Measurements from ENCODE around the gene HID1.
"Not testable (repeated sequence)": the region's sequence is repeated elsewhere in the genome, so short reads cannot be mapped to it uniquely, and the experiment has no call there.

Gene HID1

GRCh38 chr17:74921769-74922168, 50.8 kb downstream of the HID1 start:
- no peak for DNase-seq

DNA sequence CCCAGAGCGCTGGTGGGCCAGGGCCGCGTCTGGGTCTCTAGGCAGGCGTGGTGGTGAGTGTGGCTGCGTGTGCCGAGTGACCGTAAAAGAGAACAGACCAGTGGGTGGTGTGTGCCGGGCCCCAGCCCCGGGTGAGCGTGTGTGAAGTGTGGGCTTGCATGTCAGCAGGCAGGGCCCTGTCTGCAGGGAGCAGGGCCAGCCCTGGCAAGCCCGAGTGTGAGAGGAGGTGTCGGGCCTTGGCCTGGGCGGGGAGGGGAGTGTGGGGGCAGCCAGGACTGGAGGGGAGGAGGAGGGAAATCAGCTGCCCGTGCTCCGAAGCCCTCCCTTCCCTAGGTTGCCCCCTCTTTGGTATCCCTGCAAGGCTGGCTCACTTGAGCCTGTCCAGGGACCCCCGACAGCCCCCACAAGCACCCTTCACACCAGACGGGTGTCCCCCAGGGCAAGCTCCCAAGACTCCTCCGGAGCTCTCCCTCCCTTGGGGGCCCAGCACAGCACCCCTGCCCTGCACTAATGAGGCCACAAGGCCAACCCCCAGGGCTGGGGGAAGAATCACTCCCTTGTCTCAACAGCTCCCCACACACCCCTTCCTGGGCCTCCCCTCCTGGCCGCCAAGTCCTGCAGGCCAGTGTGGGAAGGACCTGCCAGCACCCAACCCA, 51.4 kb downstream of the HID1 start:
- no peak for DNase-seq

DNA sequence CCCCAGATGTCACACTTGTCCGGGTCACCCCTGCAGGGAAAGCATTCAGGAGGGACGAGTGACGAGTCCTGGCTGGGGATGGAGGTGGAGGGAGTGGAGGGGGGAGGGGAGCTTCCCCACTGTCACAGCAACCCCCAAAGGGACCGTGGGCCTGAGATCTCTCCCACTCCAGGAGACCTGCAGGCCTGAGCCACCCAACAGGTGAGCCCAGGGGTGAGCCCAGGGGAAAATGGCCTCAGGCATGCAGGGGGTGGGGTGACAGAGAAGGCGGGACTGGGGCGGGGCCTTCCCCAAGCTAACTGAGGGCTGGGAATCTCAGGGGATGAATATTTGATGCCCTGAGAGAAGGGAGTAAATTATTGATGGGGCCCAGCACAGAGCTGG, 51.9 kb downstream of the HID1 start:
- DNase-seq: no peak

DNA sequence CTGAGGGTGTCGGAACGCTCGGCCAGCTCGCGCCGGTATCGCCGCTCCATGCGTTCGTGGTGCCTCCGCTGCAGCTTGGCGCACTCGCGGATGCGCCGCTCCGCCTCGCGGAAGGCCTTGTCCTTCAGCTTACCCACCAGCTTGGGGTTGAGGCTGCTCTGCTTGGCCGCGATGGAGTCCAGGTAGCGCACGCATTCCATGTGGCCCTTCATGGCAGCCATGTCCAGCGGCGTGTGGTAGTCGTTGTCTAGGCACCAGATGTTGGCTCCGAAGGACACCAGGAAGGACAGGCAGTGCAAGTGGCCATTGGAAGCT, 52.3 kb downstream of the HID1 start:
- DNase-seq: no peak

DNA sequence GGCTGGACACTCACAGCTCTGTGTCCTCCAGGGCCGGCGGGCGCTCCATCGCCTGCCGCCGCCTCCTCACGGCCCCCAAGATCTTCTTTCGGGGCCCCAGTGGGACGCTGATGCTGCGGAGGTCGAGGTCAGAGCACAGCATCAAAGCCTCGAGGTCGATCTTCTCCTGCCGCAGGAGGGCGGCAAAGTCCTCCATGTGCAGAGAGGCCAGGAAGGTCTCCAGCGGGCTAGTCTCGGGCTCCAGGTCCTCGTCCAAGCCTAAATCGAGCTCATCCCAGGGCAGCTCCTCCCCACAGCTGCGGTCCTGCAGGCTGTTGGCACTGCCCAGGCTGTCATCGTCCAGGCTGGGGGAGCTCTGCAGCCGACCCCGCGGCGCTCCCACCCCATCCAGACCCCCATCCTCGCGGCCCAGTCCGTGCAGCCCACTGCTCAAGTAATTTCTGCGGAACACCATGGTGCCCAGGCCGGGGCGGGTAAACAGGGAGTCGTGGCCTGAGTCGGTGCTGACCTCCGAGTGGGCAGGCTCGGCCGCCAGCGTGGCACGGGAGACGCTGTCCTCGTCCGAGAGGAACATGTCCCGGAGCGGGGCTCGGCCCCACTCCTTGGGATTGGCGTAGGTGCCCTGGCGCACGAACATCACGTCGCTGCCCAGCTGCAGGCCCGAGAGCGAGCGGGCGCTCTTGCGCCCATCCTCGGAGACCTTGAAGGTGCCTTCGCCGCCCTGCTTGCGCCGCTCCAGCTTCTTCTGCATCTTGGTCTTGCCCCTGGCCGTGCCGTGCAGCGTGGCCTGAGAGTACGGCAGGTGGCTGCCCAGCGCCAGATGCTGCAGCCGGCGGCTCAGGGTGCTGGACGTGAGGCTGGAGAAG, 52.9 kb downstream of the HID1 start:
- no peak for DNase-seq

GRCh38 chr17:74918906-74919305, 53.7 kb downstream of the HID1 start:
- no peak for DNase-seq

- no peak for DNase-seq
Observed at GRCh38 chr17:74917430-74917829, 55.1 kb downstream of the HID1 start.

- no peak for DNase-seq
Observed at GRCh38 chr17:74916851-74917199, 55.7 kb downstream of the HID1 start.

- no peak for DNase-seq
Observed at GRCh38 chr17:74916136-74916850, 56.3 kb downstream of the HID1 start.

GRCh38 chr17:74911423-74911822, 61.1 kb downstream of the HID1 start:
- not testable (repeated sequence) for DNase-seq

- not testable (repeated sequence) for DNase-seq
Observed at GRCh38 chr17:74909097-74909496, 63.5 kb downstream of the HID1 start.

GRCh38 chr17:74907012-74907411, 65.5 kb downstream of the HID1 start:
- DNase-seq: no peak

GRCh38 chr17:74906214-74906793, 66.3 kb downstream of the HID1 start:
- DNase-seq: not testable (repeated sequence)

- no peak for DNase-seq
Observed at GRCh38 chr17:74904687-74905409, 67.7 kb downstream of the HID1 start.

- no peak for DNase-seq
Observed at GRCh38 chr17:74903671-74904070, 68.9 kb downstream of the HID1 start.

DNA sequence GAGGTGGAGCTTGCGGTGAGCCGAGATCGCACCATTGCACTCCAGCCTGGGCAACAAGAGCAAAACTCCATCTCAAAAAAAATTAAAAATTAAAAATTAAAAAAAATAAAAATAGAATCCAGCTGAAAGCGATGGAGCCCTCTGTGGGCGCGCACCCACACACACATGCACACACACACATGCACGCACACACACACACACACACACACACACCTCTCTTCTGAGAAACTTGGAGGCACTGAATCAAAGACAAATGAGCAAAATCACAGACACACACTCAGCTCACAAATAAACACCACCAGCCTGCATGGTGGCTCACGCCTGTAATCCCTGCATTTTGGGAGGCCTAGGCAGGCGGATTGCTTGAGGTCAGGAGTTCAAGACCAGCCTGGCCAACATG, 69.5 kb downstream of the HID1 start:
- no peak for DNase-seq

DNA sequence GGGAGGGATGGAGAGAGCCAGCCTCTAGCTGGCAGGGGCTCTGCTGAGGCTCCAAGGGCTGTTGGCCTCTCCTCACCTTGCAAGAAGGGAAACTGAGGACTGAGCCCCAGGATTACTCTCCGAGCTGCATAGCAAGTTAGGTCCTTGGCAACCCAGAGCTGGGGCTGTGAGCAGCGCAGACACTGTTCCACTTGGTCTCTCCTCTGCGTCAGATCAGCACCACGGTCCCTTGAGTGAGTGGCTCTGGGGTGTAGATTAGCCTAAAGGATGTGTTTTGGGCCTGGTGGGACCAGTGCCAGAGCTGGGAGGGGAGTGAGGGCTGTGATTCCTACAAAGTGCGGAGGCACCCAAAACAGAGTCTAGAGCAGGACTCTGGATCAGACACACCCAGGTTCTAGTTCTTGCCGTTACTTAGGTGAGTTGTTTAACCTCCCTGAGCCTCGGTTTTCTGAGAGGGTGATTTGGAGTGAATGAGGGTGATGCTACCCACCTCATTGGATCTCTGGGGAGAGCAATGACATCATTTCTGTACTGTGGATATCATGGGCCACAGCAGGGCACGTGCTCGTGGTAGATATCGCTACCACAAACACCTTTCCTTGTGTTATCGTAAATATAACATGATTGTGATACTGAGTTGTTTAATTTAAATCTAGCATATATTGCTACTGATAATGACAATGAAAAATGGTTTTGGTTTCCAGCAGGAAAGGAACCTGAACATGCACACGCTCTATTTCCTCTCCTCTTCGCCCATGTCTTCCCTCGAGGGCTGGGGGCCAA, 71.0 kb downstream of the HID1 start:
- no peak for DNase-seq
